OCI-LY1 (cell line): ENCODE measurements around the gene OGG1.

Experiments used
- EZH2 ChIP-seq: fragments of 200-600 bp; sonication (generic), shearing (Covaris generic); IDR thresholded peaks from 2 replicates; pipeline ENCODE4 v1.8.0; 2017; ENCODE audit warnings: borderline replicate concordance, mixed run types, mild to moderate bottlenecking, antibody characterized with exemption, low read length, moderate library complexity, mixed read lengths
- TF ChIP-seq, protein P1 (sequence below): fragments of 200-600 bp; sonication (generic), shearing (Covaris generic); IDR thresholded peaks from 2 replicates; pipeline ENCODE4 v1.5.1; 2017; ENCODE audit warnings: mild to moderate bottlenecking, antibody characterized with exemption, low read length, moderate library complexity, mixed read lengths

DNA sequence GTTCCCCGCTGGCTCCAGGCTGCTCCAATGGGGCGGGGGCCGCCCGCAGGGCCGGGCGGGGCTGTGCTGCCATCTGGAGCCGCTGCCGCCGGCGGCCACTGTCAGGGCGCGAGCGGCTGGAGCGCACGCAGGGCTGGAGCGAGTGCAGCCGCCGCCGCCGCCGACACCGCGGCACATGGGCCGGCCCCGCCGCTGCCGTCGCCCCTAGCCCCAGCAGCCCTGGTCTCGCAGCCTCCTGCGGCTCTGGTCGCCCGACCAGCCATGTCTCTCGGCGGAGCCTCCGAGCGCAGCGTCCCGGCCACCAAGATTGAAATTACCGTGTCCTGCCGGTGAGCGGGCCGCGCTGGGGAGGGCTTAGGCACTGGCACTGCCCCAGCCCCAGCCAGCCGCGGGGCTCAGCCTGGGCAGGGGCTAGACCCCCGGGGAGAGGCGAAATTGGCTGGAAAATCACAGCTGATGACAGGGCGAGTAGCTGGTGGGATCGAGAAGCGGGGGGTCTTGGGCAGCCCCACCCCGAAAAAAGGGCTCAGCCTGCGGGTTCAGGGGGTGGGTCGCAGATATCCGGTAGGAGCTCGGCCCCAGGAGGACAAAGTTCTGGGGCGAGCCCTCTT, 45.9 kb upstream of the OGG1 start, which contains the start of gene CPNE9:
- no peak for TF ChIP-seq EZH2
- TF ChIP-seq, protein P1, sequence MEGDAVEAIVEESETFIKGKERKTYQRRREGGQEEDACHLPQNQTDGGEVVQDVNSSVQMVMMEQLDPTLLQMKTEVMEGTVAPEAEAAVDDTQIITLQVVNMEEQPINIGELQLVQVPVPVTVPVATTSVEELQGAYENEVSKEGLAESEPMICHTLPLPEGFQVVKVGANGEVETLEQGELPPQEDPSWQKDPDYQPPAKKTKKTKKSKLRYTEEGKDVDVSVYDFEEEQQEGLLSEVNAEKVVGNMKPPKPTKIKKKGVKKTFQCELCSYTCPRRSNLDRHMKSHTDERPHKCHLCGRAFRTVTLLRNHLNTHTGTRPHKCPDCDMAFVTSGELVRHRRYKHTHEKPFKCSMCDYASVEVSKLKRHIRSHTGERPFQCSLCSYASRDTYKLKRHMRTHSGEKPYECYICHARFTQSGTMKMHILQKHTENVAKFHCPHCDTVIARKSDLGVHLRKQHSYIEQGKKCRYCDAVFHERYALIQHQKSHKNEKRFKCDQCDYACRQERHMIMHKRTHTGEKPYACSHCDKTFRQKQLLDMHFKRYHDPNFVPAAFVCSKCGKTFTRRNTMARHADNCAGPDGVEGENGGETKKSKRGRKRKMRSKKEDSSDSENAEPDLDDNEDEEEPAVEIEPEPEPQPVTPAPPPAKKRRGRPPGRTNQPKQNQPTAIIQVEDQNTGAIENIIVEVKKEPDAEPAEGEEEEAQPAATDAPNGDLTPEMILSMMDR, result no peak
